Measurements from ENCODE around the gene MAPRE3. TPM values are rescaled to one million over a fixed set of nuclear protein-coding genes. Genes with fewer than 3 reads are reported as not detected.

MAPRE3 gene
- total RNA-seq, 2 donors from 2014 or later, result 12.0 to 28.9 TPM

- Histone ChIP-seq H3K36me3 (peaks cover 22 to 30% of the 10 kb centered on the region in 2 donors), H3K4me1 (replicated peaks) (no peaks in the 10 kb centered on the region), H3K9me3 (no peaks in the 10 kb centered on the region), H3K27ac (no peak overlapping the region), H3K27me3 (replicated peaks; ENCODE audit: insufficient read depth) (no peaks in the 10 kb centered on the region), H3K4me3 (no peak overlapping the region)
- no peak for TF ChIP-seq POLR2A (IDR thresholded peaks at IDR 0.05)
- TF ChIP-seq POLR2AphosphoS5 (IDR thresholded peaks at IDR 0.05), result no peak
- TF ChIP-seq CTCF (IDR thresholded peaks at IDR 0.05), result no peak
- WGBS, result 74% methylated on average over 7 of the region's 7 CpGs
- intact Hi-C loops (cut with DNase I), result no loop called here
- no peak for DNase-seq (ENCODE audit: low spot score)
Observed at GRCh38 chr2:27042985-27043634, 72.7 kb downstream of the MAPRE3 start.

DNA sequence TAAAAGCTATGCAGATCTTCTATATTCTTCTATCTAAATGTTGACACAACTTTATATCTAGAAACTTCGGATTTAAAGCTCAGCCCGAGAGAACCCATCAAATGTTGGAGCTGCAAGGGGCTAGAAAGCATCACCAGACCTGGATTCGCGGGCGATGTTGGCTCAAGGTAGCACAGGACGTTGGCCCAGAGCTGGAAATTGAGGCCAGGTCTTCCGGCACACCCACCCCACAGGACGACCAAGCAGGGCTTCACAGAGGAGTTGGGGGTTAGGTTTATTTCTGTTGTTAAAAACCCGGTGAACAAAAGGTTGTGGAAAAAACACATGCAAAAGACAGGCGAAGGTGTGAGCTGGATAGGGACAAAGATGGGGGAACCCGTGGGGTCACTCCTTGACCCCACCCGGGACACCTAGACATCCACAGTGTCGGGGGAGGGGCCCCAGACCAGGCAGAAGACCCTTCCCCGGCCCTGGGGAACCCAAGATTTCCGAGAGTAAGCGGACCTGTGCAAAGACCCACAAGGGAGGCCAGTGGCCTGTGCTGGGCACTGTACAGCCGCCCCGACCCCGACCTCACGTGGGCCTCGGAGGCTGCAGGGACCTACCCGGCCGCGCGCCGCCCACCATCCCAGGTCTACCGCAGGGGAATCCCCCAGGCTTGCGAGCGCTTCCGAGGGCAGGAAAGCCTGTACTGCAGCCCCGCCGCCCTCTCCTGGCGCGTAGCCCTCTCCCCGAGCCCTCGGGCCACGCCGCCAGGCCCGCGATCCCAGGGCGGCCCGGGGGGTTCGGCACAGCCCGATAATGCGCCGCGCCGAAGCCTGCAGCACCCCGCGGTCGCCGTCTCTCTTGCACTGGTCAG, 79.2 kb downstream of the MAPRE3 start:
- TF ChIP-seq POLR2A (IDR thresholded peaks at IDR 0.05), result no peak
- TF ChIP-seq CTCF (IDR thresholded peaks at IDR 0.05), result no peak
- TF ChIP-seq POLR2AphosphoS5 (IDR thresholded peaks at IDR 0.05), result no peak
- 8% methylated on average over 36 of the region's 52 CpGs for WGBS
- H3K9me3 ChIP-seq, result no peaks in the 10 kb centered on the region
- no peaks in the 10 kb centered on the region for H3K36me3 ChIP-seq
- H3K27ac ChIP-seq, result peak overlapping the region; percentile 85 to 90
- intact Hi-C loops (cut with DNase I), result loop anchor here (2.0 kb wide), 1 partner anchor 29 kb away; the partner anchor contains the start of gene EMILIN1
- no peaks in the 10 kb centered on the region for H3K27me3 ChIP-seq (replicated peaks; ENCODE audit: insufficient read depth)
- peak overlapping the region; percentile 97 to 98 for H3K4me3 ChIP-seq
- DNase-seq (ENCODE audit: low spot score), result peak; percentile 10
- peaks cover 6% of the 10 kb centered on the region for H3K4me1 ChIP-seq (replicated peaks)

GRCh38 chr2:27050281-27050995, 80.0 kb downstream of the MAPRE3 start:
- Histone ChIP-seq H3K4me3 (peak overlapping the region; percentile 97 to 98), H3K36me3 (peaks cover 0 to 5% of the 10 kb centered on the region in 2 donors), H3K27me3 (replicated peaks; ENCODE audit: insufficient read depth) (no peaks in the 10 kb centered on the region), H3K9me3 (no peaks in the 10 kb centered on the region), H3K27ac (peak overlapping the region; percentile 85 to 90), H3K4me1 (replicated peaks) (peaks cover 6% of the 10 kb centered on the region)
- DNase-seq (ENCODE audit: low spot score), result peak; percentile 92
- under 1% methylated on average over 48 of the region's 48 CpGs for WGBS
- TF ChIP-seq CTCF (IDR thresholded peaks at IDR 0.05) (peak in 2 of 4 experiments; percentile 52 to 68), POLR2A (IDR thresholded peaks at IDR 0.05) (no peak), POLR2AphosphoS5 (IDR thresholded peaks at IDR 0.05) (peak; percentile 75)
- intact Hi-C loops (cut with DNase I), result loop anchor here (2.0 kb wide), 1 partner anchor 28 kb away; the partner anchor contains the start of gene EMILIN1

- H3K36me3 ChIP-seq, result peaks cover 0 to 5% of the 10 kb centered on the region in 2 donors
- intact Hi-C loops (cut with DNase I), result loop anchor here (2.0 kb wide), 1 partner anchor 28 kb away; the partner anchor contains the start of gene EMILIN1
- no peaks in the 10 kb centered on the region for H3K9me3 ChIP-seq
- peak within 1 kb of the TSS; percentile 85 to 90 for H3K27ac ChIP-seq
- WGBS, result under 1% methylated on average over 49 of the region's 67 CpGs
- H3K4me1 ChIP-seq (replicated peaks), result peaks cover 6% of the 10 kb centered on the region
- H3K27me3 ChIP-seq (replicated peaks; ENCODE audit: insufficient read depth), result no peaks in the 10 kb centered on the region
- DNase-seq (ENCODE audit: low spot score), result peak; percentile 95
- H3K4me3 ChIP-seq, result peak within 1 kb of the TSS; percentile 97 to 98
- no peak for TF ChIP-seq CTCF (IDR thresholded peaks at IDR 0.05)
- TF ChIP-seq POLR2A (IDR thresholded peaks at IDR 0.05), result peak; percentile 43
- TF ChIP-seq POLR2AphosphoS5 (IDR thresholded peaks at IDR 0.05), result peak; percentile 77
Observed at GRCh38 chr2:27050996-27051901, 80.8 kb downstream of the MAPRE3 start, which contains the start of gene AGBL5. AGBL5 (plus strand) TSS chr2:27051668; CDS start chr2:27052959, 1,291 bp downstream.
